Measurements from ENCODE around the gene PPP2R2B. TPM values are rescaled to one million over a fixed set of nuclear protein-coding genes. Genes with fewer than 3 reads are reported as not detected.
"Not testable (repeated sequence)": the region's sequence is repeated elsewhere in the genome, so short reads cannot be mapped to it uniquely, and the experiment has no call there.

Gene PPP2R2B
- total RNA-seq, 1 donor from 2014 or later, result 0.29 TPM

DNA sequence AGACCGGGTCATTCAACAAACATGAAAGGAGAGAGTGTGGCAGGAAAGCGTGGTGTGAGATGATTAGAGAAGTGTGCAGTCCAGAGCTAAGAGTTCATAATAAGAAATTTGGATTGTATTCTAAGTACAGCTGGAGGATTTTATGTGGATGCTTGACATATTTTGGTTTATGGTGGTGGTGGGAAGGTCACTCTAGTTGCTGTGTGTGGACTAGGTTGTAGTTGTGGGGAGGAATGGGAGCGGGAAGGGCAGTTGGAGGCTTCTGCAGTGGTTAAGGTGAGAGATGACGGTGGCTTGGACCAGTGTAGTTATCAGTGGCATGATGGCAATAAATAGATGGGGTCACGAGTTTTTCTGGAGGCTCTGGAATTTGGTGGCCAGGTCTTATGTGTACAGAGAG lies 316.8 kb downstream of the PPP2R2B start:
- no peak for DNase-seq (ENCODE audit: low spot score)

DNA sequence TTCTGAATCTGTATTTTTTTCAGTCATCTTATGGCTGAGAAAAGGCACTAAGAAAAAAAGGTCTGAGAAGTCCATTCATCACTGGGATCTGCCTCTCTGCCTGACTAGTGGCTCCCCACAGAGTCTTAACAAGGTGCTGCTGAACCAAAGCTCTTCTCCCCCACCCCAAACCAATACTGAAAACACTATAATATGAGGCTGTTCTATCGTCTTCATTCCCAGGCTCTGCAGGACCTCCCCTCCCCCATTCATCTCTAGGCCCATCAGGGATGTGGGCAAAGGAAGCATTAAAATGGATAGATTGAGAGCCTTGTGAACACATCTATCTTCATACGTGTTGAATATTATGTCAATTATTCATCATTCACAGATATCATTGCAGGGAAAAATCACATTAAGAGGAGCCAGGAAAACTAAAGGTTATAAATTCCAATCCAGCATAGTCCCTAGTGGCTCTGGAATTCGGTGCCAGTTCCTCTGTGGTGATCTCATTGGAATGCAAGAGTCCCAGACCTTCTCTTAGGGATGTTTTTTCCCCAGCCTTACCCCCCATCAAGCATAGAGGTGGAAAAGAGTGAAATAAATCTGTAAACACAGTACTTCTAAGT lies 318.2 kb downstream of the PPP2R2B start:
- no peak for DNase-seq (ENCODE audit: low spot score)

DNA sequence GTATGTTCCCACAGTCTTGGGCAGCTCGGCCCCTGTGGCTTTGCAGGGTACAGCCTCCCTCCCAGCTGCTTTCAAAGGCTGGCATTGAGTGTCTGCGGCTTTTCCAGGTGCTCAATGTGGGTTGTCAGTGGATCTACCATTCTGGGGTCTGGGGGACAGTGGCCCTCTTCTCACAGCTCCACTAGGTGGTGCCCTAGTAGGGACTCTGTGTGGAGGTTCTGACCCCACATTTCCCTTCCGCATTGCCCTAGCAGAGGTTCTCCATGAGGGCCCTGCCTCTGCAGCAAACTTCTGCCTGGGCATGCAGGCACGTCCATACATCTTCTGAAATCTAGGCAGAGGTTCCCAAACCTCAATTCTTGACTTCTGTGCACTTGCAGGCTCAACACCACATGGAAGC lies 321.7 kb downstream of the PPP2R2B start:
- DNase-seq (ENCODE audit: low spot score), result not testable (repeated sequence)

DNA sequence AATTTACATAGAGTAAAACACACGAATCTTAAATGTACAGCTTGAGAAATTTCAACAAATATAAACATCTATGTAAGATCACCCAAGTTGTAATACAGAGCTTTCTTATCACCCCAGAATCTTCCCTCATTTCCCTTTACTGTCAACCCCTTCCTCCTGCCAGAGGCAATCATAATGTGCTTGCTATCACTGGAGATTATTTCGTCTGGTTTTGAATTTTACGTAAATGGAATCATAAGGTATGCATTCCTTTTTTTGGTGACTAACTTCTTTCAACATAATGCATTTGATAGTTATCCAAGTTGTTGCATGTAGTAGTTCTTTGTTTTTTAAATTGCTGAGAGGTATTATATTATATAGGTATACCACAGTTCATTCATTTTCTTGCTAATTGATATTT lies 325.1 kb downstream of the PPP2R2B start:
- DNase-seq (ENCODE audit: low spot score), result no peak

DNA sequence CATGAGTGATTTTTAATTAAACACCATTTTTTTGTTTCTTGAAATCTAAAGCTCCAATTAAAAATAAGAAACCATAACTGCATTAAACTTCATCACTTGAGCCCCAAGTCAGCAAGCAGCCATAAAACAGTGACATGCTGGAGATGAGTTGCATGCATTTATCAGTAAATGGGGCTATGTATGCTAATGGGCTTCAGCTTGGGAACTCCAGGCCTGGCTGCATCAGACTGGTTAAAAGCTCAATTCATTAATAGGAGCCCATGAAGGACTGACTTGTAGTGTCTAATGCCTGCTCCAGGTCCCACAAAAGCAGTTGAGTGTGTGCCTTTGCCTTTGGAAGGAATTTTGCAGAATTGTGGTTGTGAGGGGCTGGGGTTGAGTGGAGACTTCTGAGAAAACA lies 328.9 kb downstream of the PPP2R2B start:
- no peak for DNase-seq (ENCODE audit: low spot score)

DNA sequence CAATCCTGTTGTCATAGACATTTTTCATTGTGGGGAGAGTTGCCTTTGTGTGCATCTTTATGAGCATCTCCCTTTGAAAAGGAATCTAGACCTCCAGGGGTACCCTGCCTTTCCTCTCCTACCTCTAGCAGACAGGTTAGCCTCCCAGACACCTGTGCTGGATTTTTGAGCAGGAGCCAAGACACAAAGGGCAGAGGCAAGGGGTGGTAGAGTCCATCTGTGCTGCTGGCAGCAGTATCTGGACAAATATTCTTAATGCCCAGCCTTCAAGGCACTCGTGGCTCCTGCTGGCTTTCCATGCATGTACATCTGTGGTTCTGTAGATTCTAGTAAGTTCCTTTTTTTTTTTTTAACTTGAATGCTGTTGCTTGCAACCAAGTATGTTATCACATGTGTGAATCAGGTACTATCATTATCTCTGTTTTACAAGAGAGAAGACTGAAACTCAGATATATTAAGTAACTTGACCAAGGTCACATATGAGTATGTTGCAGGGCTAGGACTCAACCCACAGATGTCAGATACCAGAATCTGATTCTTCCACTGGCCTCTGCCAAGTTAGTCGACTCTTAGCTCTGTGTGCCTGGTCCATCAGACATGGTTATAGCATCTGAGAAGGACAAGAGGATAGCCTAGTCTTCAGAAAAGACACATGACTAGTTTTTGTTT lies 329.6 kb downstream of the PPP2R2B start:
- no peak for DNase-seq (ENCODE audit: low spot score)

DNA sequence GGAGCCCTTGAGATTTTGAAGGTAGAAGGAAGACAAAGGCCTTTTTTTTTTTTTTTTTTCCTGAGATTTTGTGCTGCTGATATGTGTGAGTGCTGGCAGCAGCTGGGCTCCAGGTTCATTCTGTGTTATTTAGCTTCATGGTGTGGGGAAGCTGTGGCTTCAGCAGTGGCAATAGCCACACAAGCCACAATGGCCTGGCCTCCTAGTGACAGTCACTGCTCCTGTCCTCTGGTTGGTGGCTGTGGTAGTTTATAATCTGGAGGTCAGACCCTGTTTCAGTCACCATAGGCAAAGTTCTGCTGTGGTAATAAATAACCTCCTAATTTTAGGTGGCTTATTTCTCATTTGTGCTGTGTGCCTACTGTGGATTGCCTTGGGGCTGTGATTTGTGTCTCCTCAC lies 334.3 kb downstream of the PPP2R2B start:
- no peak for DNase-seq (ENCODE audit: low spot score)

DNA sequence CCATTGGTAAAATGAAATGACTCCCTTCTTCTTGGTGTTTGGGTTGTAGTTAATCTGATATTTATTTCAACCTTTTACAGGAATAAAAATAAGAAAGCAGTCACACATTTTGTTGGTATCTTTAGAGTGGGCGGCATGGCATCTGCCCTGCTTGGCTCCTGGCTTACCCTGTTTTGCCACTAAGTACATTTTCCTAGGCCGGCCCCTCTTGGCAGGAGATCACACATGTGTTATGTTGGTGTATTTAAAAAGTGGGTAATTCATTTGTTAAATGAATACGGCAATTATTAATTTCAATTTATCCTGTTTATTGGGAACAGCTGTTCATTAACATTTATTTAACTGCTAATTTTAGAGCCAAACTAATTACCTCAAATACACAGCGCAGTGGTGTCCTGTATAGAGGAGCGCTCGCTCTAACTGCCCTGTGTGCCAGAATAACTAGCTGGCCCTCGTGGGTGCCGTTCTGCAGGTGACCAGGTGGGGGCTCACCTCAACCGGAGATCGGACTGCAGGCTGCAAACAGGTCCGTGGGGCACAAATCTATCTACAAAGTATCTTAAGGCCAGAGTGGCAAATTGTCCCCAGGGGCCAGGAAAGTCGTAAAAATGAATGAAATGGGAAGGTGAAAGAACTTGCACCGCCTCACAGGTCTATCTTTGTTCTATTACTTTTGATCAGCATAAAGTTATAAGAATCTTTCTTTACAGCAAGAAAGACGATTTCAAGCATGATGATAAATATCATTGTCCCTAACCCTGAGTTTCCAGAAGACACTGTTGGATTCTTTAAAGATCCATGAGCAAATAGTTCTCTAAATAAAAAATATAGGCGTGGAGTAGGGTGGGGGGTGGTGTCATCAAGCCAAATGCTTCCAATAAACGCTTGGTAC lies 336.4 kb downstream of the PPP2R2B start:
- no peak for DNase-seq (ENCODE audit: low spot score)

DNA sequence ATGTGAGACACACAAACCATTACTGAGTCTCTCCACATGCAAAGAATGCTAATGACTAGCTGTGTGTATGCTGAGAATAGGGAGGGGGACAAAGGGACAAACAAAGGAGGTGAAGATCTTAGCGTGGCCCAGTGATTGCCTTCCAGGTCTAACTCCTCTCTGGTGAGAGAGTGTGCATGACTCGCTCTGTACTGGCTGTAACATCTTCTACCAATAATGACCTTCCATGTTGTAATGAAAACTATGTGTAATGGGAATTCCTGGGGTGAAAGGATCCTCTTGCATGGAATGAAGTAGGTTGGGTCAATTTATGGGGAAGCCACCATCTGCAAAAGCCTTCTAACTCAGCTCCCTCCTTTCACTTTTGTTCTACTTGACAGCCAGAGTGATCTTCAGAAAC lies 338.1 kb downstream of the PPP2R2B start:
- DNase-seq (ENCODE audit: low spot score), result no peak

DNA sequence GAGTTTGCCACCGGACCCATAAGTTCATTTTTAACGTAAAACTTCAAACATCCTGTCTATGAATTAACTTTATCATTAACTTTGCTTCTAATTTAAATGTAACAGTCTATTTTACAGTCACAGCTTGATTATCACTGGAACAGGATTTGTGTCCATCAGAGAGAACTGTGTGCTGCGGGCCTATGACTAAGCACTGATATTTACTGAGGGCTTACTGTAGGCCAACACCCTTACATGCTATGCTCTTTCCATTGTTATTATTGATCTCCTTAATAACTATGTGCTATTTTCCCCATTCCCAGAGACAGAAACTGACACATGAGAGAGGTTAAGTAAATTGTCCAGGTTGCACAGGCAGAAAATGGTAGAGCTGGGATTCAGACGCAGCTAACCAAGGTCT lies 338.6 kb downstream of the PPP2R2B start:
- no peak for DNase-seq (ENCODE audit: low spot score)

DNA sequence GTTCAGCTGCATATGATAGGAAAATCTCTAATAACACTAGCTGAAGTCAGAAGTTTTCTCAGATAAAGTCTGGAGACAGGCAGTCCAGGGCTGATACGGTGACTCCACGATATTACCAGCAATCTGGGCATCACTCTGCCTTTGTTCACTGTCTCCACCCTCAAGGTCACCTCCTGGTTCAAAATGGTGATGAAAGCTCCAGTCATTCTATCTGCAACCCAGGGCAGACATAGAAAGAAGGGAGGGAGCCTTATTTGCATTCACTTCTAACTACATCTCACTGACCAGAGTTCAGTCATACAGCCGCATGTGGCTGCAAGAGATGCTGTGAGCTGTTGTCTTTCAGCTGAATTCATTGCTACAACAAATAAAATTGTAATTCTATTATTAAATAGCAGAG lies 340.1 kb downstream of the PPP2R2B start:
- no peak for DNase-seq (ENCODE audit: low spot score)

DNA sequence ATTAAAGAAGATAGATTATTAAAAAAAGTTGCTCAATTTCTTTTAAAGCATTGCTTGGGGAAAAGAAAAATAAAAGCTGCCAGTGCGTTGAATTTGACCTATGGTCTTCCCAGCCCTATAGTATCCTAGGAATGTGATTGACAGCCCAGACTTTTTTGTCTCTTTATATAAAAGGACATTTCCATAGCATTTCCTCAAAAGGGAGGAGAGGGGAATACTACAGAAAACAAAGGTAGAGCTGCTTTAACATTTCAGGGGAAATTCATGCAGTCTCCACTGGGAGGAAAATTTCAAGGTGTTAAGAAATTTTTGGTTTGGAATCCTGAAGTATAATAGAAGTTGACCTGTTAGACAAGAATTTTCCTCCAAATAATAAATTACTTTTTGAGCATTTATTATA lies 344.7 kb downstream of the PPP2R2B start:
- DNase-seq (ENCODE audit: low spot score), result no peak

DNA sequence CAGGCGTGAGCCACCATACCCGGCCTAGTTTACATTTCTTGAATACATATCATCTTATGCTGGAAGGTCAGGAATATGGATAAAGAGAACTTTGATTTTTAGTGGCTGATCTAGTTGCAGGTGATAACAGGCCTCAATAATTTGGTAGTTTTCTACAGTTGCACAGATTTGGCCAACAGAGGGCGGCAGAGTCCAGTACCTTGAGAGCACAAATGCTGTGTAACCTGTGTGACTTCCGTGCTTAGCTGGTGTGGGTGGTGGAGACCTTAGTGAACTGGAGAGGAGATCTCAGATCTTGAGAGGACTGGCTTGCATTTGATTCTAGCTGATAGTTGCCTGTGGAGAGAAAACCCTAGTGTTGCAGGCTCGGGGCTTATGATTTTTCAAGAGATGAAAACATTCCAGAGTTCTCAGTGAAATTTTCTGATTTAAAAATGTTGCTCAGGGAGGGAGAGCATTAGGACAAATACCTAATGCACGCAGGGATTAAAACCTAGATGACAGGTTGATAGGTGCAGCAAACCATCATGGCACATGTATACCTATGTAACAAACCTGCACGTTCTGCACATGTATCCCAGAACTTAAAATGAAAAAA lies 345.2 kb downstream of the PPP2R2B start:
- no peak for DNase-seq (ENCODE audit: low spot score)

Measured in mesenteric fat pad (tissue), 1 donor.